ENCODE data around the gene PERM1.
A peak's percentile ranks its signal among the peaks of the same experiment; 100 is the strongest.
"Not testable (repeated sequence)": the region's sequence is repeated elsewhere in the genome, so short reads cannot be mapped to it uniquely, and the experiment has no call there.

Gene PERM1

GRCh38 chr1:1014799-1015681 lies 33.1 kb upstream of the PERM1 start:
- peak; percentile 38 for DNase-seq

GRCh38 chr1:1013922-1014648 lies 32.2 kb upstream of the PERM1 start:
- DNase-seq = no peak

GRCh38 chr1:1013105-1013921 lies 31.4 kb upstream of the PERM1 start, which contains the start of gene ISG15:
TSS of gene ISG15 (plus strand) at chr1:1013497. CDS start at chr1:1013574, 77 bp downstream.
- peak; percentile 89 for DNase-seq

- DNase-seq = not testable (repeated sequence)
Measured at GRCh38 chr1:1012736-1013104, 30.8 kb upstream of the PERM1 start.

GRCh38 chr1:1011396-1011949 lies 29.6 kb upstream of the PERM1 start:
- no peak for DNase-seq

DNA sequence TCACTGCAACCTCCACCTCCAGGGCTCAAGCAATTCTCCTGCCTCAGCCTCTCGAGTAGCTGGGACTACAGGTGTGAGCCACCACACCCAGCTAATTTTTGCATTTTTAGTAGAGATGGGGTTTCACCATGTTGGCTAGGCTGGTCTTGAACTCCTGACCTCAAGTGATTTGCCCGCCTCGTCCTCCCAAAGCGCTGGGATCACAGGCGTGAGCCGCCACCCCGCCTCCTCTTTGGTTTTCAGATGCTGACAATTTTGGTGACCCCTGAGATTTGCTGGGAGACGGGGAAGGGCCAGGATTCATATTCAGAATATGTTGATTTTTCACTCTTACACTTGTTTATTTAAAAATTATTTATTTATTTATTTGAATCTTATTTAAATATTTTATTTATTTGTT lies 28.2 kb upstream of the PERM1 start:
- not testable (repeated sequence) for DNase-seq

DNA sequence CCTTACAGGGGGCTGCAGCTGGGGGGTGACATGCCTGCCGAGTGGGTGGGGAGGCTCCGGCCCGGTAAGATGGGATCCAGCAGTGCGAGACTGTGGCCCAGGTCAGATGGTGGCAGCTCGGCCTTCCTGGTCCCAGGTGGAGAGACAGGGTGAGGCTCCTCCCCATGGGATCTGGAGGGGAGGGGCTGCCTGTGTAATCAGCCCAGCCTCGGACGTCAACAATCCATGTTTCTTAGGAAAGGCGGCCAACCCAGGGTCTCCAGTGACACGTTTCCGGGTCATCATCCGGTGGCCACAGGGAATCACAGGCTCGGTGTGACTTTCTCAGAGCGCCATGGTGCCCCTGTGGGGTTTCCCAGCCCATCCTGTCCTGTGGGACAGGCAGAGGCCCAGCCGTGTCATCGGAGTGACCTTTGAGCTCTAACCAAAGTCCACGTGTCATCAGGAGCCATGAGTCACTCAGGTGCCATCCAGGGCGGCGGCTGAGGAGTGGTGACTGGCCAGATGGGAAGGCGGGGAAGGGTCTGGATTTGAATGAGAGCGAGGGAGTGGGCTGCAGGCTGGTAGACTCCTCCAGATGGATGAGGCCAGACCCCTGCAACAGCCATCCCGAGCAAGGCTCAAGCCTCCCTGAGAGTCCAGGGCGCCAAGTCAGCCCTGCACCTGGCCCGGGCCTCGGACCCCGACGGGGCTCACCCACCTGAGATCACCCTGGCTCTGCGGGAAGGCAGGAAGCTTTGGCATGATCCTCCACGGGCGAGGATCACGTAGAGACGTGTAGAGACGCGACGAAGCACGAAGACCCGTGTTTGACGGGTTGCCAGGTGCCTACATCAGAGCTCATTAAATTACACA lies 24.6 kb upstream of the PERM1 start:
- DNase-seq = no peak

- no peak for DNase-seq
Measured at GRCh38 chr1:1005774-1006304, 23.9 kb upstream of the PERM1 start.

- peak; percentile 54 for DNase-seq
Measured at GRCh38 chr1:1004780-1005697, 23.1 kb upstream of the PERM1 start.

DNA sequence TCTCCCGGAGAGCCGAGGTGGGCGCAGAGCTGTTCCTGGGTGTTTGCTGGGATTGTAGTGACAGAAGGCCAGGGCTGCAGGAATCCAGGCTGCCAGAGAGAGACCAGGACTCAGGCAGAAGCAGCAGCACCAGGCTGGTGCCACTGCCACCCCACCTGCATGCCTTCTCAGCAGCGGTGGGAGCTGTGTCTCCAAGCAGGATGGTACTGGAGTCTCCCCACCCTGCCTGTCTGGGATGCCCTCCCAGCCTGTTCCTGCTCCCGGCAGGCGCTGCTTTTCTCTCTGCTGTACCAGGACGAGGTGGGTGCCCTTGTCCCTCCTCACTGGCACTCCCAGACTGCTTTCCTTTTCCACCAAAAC lies 22.5 kb upstream of the PERM1 start:
- no peak for DNase-seq

- DNase-seq = no peak
Measured at GRCh38 chr1:1003618-1004419, 21.9 kb upstream of the PERM1 start.

DNA sequence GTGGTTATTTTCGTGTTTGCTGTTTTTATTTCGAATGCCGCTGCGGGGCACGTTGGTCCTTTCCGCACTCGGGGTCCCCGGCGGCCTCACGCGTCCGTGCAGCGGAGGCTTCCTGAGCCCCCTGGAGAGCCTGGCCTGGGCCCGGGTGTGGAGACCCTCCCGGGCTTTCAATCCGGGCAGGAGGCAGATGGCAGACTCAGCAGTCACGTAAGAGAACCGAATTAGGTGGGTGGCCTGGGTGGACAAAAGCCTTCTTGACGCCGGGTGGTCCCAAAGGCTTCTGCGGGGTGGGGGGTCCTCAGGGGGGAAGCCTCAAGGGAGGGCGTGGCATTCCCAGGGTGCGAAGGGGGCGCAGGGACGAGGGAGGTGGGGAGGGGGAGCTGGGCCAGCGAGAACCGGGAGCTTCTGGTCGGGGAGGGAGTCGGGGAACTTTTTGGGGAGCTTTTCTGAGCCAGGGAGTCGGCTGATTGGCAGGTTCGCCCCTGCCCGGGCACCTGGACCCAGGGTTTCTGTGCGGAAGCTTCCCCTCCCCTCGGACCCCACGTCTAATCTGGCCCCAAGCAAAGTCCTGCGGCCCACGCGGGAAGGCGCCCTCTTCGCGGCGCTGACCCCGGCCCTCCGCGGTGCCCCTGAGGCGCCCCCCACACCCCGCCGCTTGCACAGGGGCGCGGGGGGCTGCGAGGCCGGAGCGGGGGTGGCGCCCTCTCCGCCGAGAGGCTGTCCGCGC lies 19.3 kb upstream of the PERM1 start:
- no peak for DNase-seq

GRCh38 chr1:1000357-1001056 lies 18.6 kb upstream of the PERM1 start:
- DNase-seq = peak; percentile 16

- DNase-seq = peak; percentile 61
Measured at GRCh38 chr1:999725-1000356, 17.9 kb upstream of the PERM1 start, which contains the start of gene HES4. TSS of gene HES4 (minus strand) at chr1:1000097. CDS start at chr1:999973, 124 bp downstream.

DNA sequence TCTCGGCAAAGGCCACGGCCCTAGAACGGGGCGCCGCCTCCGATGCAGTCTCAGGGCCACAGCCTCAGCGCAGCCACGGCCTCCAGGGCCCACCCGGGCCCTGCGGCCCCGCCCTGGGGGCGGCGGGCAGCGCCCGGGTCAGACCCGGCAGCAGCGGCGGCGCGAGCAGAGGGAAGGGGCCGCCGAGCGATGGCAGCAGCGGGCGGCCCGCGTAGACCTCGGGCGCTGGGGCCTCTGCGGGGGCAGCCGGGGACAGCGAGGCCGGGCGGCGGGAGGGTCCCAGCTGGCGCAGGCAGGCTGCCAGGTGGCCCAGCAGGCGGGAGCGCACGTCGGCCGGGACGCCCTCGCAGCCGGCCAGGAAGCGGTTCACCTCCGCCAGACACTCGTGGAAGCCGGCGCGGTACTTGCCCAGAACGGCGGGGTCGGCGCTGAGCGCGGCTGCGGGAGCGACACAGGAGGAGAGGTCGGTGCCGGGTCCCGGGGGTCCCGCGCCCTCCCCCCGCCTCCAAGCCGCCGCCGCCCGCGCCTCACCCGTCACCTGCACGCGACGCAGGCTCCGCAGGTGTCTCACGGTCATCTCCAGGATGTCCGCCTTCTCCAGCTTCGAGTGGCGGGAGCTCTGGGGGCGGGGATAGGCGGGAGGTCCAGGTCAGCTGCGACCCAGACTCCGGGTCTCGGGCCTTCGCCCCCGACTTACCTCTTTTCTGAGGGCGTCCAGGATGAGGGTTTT lies 17.3 kb upstream of the PERM1 start:
- peak; percentile 9 for DNase-seq

DNA sequence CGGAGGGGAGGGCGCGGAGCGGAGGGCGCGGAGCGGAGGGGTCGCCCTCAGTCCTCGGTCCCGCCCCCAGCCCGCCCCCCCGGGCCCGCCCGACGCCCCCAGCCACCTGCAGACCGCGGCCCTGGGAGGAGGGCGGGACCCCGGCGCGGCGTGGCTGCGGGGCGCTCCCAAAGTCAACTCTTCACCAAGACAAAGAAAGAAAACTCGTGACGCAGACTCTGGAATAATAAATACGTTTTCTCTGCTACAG lies 16.8 kb upstream of the PERM1 start:
- no peak for DNase-seq
